ENCODE data around the gene NXPH4.

NXPH4 gene

DNA sequence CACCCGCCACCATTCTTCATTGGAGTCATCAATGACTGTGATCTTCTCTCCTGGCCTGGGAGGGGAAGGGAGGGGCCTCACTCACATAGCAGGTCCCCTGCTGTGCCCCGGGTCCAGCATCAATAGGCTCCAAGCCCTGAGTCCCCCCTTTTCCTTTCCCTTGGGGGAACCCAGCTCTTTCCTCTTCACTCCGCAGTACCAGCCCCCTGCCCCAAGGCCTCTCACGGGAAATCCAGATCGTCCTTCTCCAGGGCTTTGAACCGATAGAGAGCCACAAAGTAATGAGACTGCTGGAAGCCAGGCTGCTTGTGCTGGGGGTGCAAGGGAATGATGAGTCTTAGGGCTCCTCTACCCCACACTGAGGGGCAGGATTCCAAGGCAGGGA is 27.7 kb downstream of the NXPH4 start:
- no peak for DNase-seq

GRCh38 chr12:57247041-57247440 is 30.4 kb downstream of the NXPH4 start:
- no peak for DNase-seq

DNA sequence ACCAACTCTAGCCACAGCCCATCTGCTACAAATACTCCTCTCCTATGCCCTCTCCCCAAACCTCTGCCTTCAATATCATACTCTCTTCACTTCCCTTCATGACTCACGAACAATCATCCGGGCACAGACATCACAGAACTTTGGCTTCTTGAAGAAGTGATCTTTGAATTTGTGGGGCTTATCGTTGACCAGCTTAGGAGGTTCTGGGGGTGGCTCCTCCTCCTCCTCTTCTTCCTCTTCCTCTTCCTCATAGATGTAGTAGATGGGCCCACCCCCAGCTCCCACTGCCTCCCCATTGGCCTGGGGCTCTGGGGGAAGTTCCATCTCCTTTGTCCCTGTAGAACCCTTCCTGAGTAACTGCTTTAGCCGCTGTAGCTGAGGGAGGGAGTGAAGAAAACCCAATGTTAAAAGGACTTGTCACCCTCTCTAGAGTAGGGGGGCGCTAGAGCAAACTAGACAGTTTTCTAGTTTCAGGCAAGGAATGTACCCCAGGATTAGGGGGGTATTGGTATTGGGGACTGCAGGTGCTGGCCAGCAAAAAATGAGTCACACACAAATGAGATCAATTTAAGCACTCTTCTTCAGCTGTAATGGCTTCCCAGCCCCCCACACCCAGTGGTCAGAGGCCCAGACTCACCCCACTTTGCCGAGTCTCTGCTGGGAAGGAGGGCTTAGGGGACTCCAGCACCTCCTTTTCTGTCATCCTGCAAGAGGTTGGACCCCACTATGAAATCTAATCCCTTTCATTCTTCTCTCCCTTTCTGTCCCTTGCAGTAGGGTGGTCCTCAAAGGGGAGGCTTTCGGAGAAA is 32.5 kb downstream of the NXPH4 start:
- no peak for DNase-seq

- DNase-seq = no peak
Measured at GRCh38 chr12:57250541-57250940, 33.9 kb downstream of the NXPH4 start.

DNA sequence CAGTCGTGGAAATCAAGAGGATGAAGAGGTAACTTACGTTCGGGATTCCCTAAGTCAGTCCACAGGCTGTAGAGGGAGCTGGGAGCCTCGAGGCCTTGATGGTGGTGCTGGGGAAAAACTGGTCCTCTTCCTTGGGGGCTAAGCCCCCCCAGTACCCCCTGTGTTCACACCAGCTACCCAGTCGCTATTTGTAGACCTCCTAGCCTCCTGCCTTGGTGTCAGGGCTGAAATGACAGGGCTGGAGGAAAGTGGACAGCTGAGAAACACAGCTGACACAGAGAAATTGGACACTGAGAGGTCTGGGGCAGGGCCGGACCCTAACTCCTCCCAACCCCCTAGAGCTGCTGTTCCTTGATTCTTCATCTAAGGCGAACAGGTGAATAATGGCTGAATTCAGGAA is 34.4 kb downstream of the NXPH4 start, which contains the start of gene STAC3:
Gene STAC3, minus strand, starts transcription at position 232 of the 400 bp plus-strand sequence. CDS start 1,551 bp downstream, outside the sequence.
- DNase-seq = no peak

- DNase-seq = no peak
Measured at GRCh38 chr12:57254506-57255280, 38.1 kb downstream of the NXPH4 start.

- no peak for DNase-seq
Measured at GRCh38 chr12:57255916-57256315, 39.3 kb downstream of the NXPH4 start.

GRCh38 chr12:57258977-57259970 is 42.7 kb downstream of the NXPH4 start:
- no peak for DNase-seq

DNA sequence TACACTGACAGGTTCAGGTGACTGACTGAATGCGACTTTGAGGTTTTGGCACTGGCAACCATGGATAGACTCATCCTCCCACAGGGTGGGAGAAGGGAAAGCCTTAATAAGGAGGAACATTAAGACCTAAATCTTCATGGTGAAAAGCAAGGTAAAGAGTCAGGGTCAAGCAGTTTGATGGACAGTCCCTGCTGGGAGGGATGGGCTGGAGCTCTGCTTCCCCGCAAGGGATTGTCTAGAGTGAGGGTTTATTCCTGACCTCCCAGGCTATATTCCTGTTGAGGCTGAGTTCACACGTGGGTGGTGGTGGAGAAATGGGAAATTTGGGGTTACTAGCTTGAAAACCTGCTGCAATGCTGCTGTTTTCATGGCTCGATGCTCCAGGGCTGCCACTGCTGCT is 43.8 kb downstream of the NXPH4 start:
- no peak for DNase-seq

DNA sequence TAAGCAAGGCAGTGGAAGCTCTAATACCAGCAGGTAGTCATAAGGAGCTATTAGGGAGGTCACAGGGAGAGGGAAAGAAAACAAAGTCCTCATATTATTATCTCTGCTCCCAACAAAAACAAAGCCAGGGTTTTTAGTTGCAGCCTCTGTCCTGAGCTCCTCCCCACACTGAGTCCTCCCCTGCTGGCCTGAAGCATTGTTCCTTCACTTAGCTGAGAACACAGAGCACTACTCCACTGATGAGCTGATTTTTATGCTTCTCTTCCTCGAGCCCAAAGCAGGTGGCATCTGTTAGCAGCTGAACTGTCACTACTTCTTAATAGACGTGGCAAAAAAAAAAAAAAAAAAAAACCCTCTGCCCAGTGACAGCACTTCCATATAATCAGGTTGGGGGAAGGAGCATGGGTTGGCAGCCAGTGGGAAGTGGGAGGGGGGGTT is 44.9 kb downstream of the NXPH4 start:
- no peak for DNase-seq

GRCh38 chr12:57262126-57262822 is 45.7 kb downstream of the NXPH4 start:
- DNase-seq = no peak

DNA sequence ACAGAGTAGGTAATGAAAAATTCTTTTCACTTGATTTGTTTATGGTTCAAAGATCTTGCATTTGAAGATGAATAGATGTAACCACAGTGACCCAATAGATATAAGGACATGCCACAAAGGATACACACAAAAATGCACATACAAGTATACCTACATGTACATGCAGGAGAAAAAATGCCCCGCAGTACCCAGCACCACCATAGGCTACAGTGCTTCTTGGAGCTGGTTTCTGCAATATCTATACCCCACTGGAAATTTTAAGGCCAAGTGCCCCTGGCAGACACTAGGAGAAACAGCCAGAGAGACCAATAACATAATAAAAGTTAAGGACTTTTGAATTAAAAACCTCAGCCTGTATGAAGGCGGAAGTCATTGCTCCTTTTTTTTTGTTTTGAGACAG is 46.5 kb downstream of the NXPH4 start:
- no peak for DNase-seq

DNA sequence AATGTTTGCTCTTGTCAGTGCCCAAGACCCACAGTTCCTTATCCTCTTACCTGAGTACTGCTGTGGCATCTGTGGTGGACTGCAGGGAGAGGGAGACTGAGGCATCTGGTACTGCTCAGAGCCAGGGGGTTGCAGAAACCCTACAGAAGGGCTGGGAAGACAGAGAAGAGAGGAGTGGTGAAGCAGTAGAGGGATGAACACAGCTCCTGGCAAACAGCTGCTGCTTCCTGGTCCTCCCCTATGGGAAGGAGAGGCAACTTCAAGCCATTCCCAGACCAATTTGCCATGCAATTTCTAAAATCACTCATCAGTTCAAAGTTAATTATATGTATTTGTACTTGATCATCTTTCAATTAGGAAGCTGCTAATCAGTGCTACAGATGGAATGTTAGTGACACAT is 50.1 kb downstream of the NXPH4 start:
- no peak for DNase-seq

DNA sequence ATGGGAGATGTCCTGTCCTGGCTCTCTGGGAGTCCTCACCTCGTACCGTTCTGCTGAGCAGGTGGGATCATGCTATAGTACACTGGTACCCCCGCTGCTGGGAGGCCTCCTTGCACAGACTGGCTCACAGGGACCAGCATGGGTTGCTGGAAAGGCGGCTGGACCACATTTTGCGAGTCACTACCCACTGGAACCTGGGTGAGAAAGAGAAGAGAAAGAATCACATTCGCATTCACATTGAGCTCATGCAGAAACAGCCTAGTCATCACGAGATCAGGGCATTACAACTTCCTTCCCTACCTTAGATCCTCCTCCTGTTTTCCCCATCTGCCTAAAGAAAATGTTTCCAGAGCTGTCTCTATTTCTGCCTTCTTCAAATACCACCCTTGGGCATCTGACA is 51.7 kb downstream of the NXPH4 start:
- no peak for DNase-seq

- no peak for DNase-seq
Measured at GRCh38 chr12:57270966-57271470, 54.4 kb downstream of the NXPH4 start.

DNA sequence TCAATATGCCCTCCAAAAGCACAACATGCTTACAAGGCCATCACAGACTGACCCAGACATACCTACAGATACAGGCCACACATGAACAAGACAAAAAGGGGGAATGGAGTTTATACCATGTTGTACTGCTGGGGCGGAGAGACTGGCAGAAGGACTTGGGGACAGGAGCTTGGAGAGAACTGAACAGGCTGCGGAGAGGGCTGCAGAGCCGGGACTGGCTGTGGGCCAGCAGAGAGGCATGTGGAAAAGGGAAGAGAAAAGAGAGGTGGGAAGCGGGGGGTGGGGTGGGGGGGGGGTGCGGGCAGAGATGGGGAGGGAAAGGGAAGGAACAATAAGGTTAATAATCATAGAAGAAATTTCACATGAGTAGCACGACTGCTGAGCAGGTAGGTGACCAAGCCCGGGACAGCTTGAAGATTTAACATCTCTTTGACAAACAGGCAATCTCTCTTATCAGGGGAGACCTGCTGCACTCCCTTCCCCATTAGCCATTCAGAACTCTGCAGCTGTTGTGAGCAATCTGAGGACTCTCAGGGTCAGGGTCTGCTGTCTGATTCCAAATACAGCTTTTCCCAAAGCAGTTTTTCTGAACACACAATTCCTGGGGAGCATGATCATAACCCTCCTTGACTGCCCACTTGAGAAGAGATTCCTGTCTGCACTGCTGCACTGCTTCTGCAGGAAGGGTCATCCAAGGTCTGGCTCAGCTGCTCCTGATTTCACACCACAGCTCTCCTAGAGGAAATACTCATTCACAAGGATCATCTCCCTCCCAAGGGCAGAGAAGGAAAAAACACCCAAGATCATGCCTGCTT is 56.0 kb downstream of the NXPH4 start:
- DNase-seq = no peak

GRCh38 chr12:57273516-57273915 is 56.9 kb downstream of the NXPH4 start:
- no peak for DNase-seq

All from 8988T (cell line).